ENCODE data around the gene TBX1. TPM values are rescaled to one million over a fixed set of nuclear protein-coding genes. Genes with fewer than 3 reads are reported as not detected.

Gene TBX1
- total RNA-seq, 1 donor, result not detected

GRCh38 chr22:19719050-19719482 lies 41.5 kb upstream of the TBX1 start:
- peaks cover 4% of the 10 kb centered on the region for H3K4me1 ChIP-seq (ENCODE audit: insufficient read depth, low read length)
- peaks cover 5% of the 10 kb centered on the region for H3K27me3 ChIP-seq (ENCODE audit: insufficient read depth, low read length)
- H4K20me1 ChIP-seq (ENCODE audit: insufficient read depth, low read length), result peaks cover 9% of the 10 kb centered on the region
- no peak overlapping the region for H3K27ac ChIP-seq (ENCODE audit: low read depth, low read length)
- no peak overlapping the region for H2AFZ ChIP-seq (ENCODE audit: low read length)
- H3K4me2 ChIP-seq (ENCODE audit: insufficient read depth, low read length), result peak overlapping the region; percentile 85
- H3K4me3 ChIP-seq (ENCODE audit: insufficient read depth, low read length), result peak overlapping the region; percentile 76
- H3K9me3 ChIP-seq (ENCODE audit: low read depth, low read length), result no peaks in the 10 kb centered on the region
- TF ChIP-seq CTCF (IDR thresholded peaks at IDR 0.05; ENCODE audit: extremely low read depth, low read depth, low read length), result no peak
- H3K36me3 ChIP-seq (ENCODE audit: insufficient read depth, low read length), result no peaks in the 10 kb centered on the region
- DNase-seq (ENCODE audit: insufficient read length, low spot score, missing footprints), result peak; percentile 93
- H3K79me2 ChIP-seq (ENCODE audit: insufficient read depth, low read length), result no peaks in the 10 kb centered on the region

GRCh38 chr22:19719488-19720021 lies 41.0 kb upstream of the TBX1 start:
- no peaks in the 10 kb centered on the region for H3K36me3 ChIP-seq (ENCODE audit: insufficient read depth, low read length)
- TF ChIP-seq CTCF (IDR thresholded peaks at IDR 0.05; ENCODE audit: extremely low read depth, low read depth, low read length), result no peak
- peaks cover 9% of the 10 kb centered on the region for H4K20me1 ChIP-seq (ENCODE audit: insufficient read depth, low read length)
- peaks cover 4% of the 10 kb centered on the region for H3K4me1 ChIP-seq (ENCODE audit: insufficient read depth, low read length)
- no peak overlapping the region for H2AFZ ChIP-seq (ENCODE audit: low read length)
- peak overlapping the region; percentile 76 for H3K4me3 ChIP-seq (ENCODE audit: insufficient read depth, low read length)
- no peaks in the 10 kb centered on the region for H3K9me3 ChIP-seq (ENCODE audit: low read depth, low read length)
- H3K27ac ChIP-seq (ENCODE audit: low read depth, low read length), result no peak overlapping the region
- H3K27me3 ChIP-seq (ENCODE audit: insufficient read depth, low read length), result peaks cover 5% of the 10 kb centered on the region
- DNase-seq (ENCODE audit: insufficient read length, low spot score, missing footprints), result peak; percentile 68
- H3K79me2 ChIP-seq (ENCODE audit: insufficient read depth, low read length), result no peaks in the 10 kb centered on the region
- H3K4me2 ChIP-seq (ENCODE audit: insufficient read depth, low read length), result peak overlapping the region; percentile 85

- Histone ChIP-seq H3K4me1 (ENCODE audit: insufficient read depth, low read length) (peaks cover 4% of the 10 kb centered on the region), H3K4me2 (ENCODE audit: insufficient read depth, low read length) (no peak overlapping the region), H2AFZ (ENCODE audit: low read length) (no peak overlapping the region), H4K20me1 (ENCODE audit: insufficient read depth, low read length) (peaks cover 9% of the 10 kb centered on the region), H3K79me2 (ENCODE audit: insufficient read depth, low read length) (no peaks in the 10 kb centered on the region), H3K4me3 (ENCODE audit: insufficient read depth, low read length) (no peak overlapping the region), H3K27ac (ENCODE audit: low read depth, low read length) (no peak overlapping the region), H3K36me3 (ENCODE audit: insufficient read depth, low read length) (no peaks in the 10 kb centered on the region), H3K9me3 (ENCODE audit: low read depth, low read length) (no peaks in the 10 kb centered on the region), H3K27me3 (ENCODE audit: insufficient read depth, low read length) (no peaks in the 10 kb centered on the region)
- peak; percentile 89 for DNase-seq (ENCODE audit: insufficient read length, low spot score, missing footprints)
- TF ChIP-seq CTCF (IDR thresholded peaks at IDR 0.05; ENCODE audit: extremely low read depth, low read depth, low read length), result no peak
These were observed 40.3 kb upstream of the TBX1 start for GRCh38 chr22:19720150-19720827.

GRCh38 chr22:19720999-19721329 lies 39.6 kb upstream of the TBX1 start:
- Histone ChIP-seq H3K4me2 (ENCODE audit: insufficient read depth, low read length) (no peak overlapping the region), H3K4me3 (ENCODE audit: insufficient read depth, low read length) (no peak overlapping the region), H3K27me3 (ENCODE audit: insufficient read depth, low read length) (no peaks in the 10 kb centered on the region), H3K27ac (ENCODE audit: low read depth, low read length) (no peak overlapping the region), H2AFZ (ENCODE audit: low read length) (no peak overlapping the region), H3K36me3 (ENCODE audit: insufficient read depth, low read length) (no peaks in the 10 kb centered on the region), H3K9me3 (ENCODE audit: low read depth, low read length) (no peaks in the 10 kb centered on the region), H3K4me1 (ENCODE audit: insufficient read depth, low read length) (peaks cover 4% of the 10 kb centered on the region), H3K79me2 (ENCODE audit: insufficient read depth, low read length) (no peaks in the 10 kb centered on the region), H4K20me1 (ENCODE audit: insufficient read depth, low read length) (peaks cover 9% of the 10 kb centered on the region)
- no peak for TF ChIP-seq CTCF (IDR thresholded peaks at IDR 0.05; ENCODE audit: extremely low read depth, low read depth, low read length)
- peak; percentile 91 for DNase-seq (ENCODE audit: insufficient read length, low spot score, missing footprints)
